Measurements from ENCODE around the gene PKHD1. TPM values are rescaled to one million over a fixed set of nuclear protein-coding genes. Genes with fewer than 3 reads are reported as not detected.

Gene PKHD1
- total RNA-seq, 1 experiment from 2014 or later = 0.09 TPM

GRCh38 chr6:51963980-51964379, 123.4 kb downstream of the PKHD1 start:
- no peaks in the 10 kb centered on the region for H3K27me3 Mint-ChIP-seq (ENCODE audit: low read depth)
- no peak overlapping the region for H3K4me3 Mint-ChIP-seq
- WGBS (ENCODE audit: extremely low coverage, insufficient read length, low lambda C conversion rate) = no CpG with 5 or more reads among the region's 4 CpGs

More at GRCh38 chr6:51963980-51964379, 123.4 kb downstream of the PKHD1 start:
- Histone ChIP-seq H3K9ac (ENCODE audit: extremely low read depth, insufficient read length, low read length) (no peak overlapping the region), H4K5ac (ENCODE audit: insufficient read length, low read depth, low read length) (no peak overlapping the region), H3K18ac (ENCODE audit: insufficient read length, low read depth, low read length) (no peak overlapping the region), H4K20me1 (ENCODE audit: control insufficient read depth, insufficient read depth, insufficient read length) (no peaks in the 10 kb centered on the region), H2AK5ac (ENCODE audit: insufficient read length, low read length) (no peak overlapping the region), H3K23me2 (ENCODE audit: insufficient read length, low read depth, low read length, poor library complexity, severe bottlenecking) (no peaks in the 10 kb centered on the region), H3K4me1 (ENCODE audit: insufficient read depth, low read length) (no peaks in the 10 kb centered on the region), H3K79me2 (ENCODE audit: insufficient read depth, low read length) (no peaks in the 10 kb centered on the region), H3K27me3 (ENCODE audit: insufficient read depth, low read length) (no peaks in the 10 kb centered on the region), H3K79me1 (ENCODE audit: insufficient read depth, low read depth, low read length, poor library complexity, severe bottlenecking) (no peaks in the 10 kb centered on the region), H3K4ac (ENCODE audit: low read depth, low read length) (no peak overlapping the region), H2AFZ (ENCODE audit: low read length) (no peak overlapping the region), H3T11ph (ENCODE audit: low read length) (no peak overlapping the region), H3K4me2 (ENCODE audit: insufficient read depth, insufficient read length, low read length) (no peak overlapping the region), H2BK15ac (ENCODE audit: low read depth, low read length) (no peak overlapping the region), H2BK5ac (ENCODE audit: insufficient read length, low read length) (no peak overlapping the region), H2BK120ac (ENCODE audit: low read depth, low read length, poor library complexity, severe bottlenecking) (no peak overlapping the region), H3K56ac (ENCODE audit: insufficient read length, low read depth, low read length) (no peak overlapping the region), H4K8ac (replicated peaks; ENCODE audit: insufficient read length, low read depth, low read length) (no peak overlapping the region), H3K23ac (ENCODE audit: insufficient read length, low read depth, low read length) (no peak overlapping the region), H2BK12ac (ENCODE audit: insufficient read length, low read depth, low read length) (no peak overlapping the region), H3K27ac (ENCODE audit: insufficient read length, low read depth, low read length) (no peak overlapping the region), H2BK20ac (ENCODE audit: low read depth, low read length, poor library complexity, severe bottlenecking) (no peak overlapping the region), H3K9me3 (ENCODE audit: control insufficient read depth, low read depth, low read length) (no peaks in the 10 kb centered on the region), H3K14ac (ENCODE audit: insufficient read depth, low read length) (no peak overlapping the region), H4K91ac (ENCODE audit: insufficient read length, low read depth, low read length) (no peak overlapping the region)
- Mint-ChIP-seq H3K36me3 (ENCODE audit: insufficient read depth in 1 of 3, low read depth in 3 of 3) (no peaks in the 10 kb centered on the region; a peak in 1 of 7 replicates), H3K4me1 (no peaks in the 10 kb centered on the region; a peak in 1 of 4 replicates), H3K9me3 (peaks cover 0 to 3% of the 10 kb centered on the region in 2 experiments; a peak in 1 of 5 replicates), H3K27ac (no peak overlapping the region)
- no peak for DNase-seq
- TF ChIP-seq, protein P1, sequence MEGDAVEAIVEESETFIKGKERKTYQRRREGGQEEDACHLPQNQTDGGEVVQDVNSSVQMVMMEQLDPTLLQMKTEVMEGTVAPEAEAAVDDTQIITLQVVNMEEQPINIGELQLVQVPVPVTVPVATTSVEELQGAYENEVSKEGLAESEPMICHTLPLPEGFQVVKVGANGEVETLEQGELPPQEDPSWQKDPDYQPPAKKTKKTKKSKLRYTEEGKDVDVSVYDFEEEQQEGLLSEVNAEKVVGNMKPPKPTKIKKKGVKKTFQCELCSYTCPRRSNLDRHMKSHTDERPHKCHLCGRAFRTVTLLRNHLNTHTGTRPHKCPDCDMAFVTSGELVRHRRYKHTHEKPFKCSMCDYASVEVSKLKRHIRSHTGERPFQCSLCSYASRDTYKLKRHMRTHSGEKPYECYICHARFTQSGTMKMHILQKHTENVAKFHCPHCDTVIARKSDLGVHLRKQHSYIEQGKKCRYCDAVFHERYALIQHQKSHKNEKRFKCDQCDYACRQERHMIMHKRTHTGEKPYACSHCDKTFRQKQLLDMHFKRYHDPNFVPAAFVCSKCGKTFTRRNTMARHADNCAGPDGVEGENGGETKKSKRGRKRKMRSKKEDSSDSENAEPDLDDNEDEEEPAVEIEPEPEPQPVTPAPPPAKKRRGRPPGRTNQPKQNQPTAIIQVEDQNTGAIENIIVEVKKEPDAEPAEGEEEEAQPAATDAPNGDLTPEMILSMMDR (conservative IDR thresholded peaks at IDR 0.05) = no peak
